ENCODE measurements around the gene RAB3GAP2. TPM values are rescaled to one million over a fixed set of nuclear protein-coding genes. Genes with fewer than 3 reads are reported as not detected.
"Not testable (repeated sequence)": the region's sequence is repeated elsewhere in the genome, so short reads cannot be mapped to it uniquely, and the experiment has no call there.

Gene RAB3GAP2
- total RNA-seq, 1 donor from 2014 or later, result 28.9 TPM

DNA sequence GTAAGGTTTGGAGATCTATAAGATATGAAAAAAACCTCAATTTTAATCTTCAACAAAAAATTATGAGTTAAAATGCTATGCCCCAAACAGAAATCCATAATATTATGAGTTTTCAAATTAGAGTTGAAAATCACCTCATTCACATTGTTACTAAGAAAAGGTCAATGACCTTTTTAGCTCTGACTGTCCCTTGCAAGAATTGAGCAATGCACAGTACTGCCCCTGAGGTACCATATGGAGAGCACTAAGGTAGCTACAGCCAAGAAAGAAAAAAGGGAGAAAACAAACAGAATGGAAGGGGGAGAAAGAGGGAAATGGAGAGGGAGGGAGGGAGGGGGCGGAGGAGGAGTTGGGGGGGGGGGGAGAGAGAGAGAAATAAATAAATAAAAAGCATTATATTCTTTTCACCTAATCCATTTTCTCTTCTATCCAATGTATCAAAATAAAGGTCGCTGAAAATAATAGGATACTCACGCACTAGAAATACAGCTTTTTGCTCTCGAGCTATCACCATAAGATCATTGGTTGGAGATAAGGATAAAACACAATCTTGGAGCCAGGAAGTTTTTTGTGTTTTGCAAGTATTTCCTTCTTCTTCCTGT, 58.8 kb downstream of the RAB3GAP2 start:
- no peak for DNase-seq (ENCODE audit: extremely low read depth, low read depth, low spot score)

DNA sequence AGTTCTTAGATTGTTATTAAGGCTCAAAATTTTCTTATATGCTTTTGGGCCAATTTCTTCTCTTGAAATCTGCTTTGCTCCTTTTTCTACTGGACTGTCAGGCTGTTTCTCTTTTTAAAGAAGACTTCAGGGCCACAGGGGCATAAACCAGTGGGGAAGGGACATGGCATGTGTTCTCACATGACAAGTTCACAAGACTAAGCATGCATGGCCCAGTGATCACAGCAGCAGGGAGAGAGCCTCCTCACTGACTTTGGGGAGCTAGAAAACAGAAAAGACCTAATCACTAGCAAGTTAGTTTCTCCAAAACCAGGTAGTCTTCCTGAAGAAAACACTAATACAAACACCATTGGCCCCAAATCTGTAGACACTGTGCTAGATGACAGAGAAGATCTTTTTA, 64.8 kb downstream of the RAB3GAP2 start:
- DNase-seq (ENCODE audit: extremely low read depth, low read depth, low spot score), result no peak

GRCh38 chr1:220204758-220205157, 67.5 kb downstream of the RAB3GAP2 start:
- DNase-seq (ENCODE audit: extremely low read depth, low read depth, low spot score), result not testable (repeated sequence)

DNA sequence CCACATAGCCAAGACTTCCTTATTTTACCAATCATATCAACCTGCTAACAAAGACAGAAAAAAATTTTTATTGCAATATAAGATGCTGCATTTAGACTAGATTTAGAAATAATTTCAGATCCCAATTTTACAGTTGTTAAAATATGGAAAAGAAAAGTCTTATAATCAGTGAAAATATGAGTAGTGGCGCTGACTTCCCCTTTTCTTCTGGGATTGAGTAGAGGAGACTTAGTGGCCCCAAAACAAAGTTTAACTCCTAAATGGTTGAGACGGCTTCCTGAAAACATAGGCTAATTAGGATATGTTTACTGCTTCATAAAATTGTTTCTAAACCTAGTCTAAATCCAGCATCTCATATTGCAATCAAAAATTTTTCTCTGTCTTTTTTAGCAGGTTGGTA, 68.4 kb downstream of the RAB3GAP2 start:
- DNase-seq (ENCODE audit: extremely low read depth, low read depth, low spot score), result no peak

GRCh38 chr1:220198186-220199005, 73.9 kb downstream of the RAB3GAP2 start:
- no peak for DNase-seq (ENCODE audit: extremely low read depth, low read depth, low spot score)

GRCh38 chr1:220195701-220196100, 76.6 kb downstream of the RAB3GAP2 start:
- DNase-seq (ENCODE audit: extremely low read depth, low read depth, low spot score), result no peak

GRCh38 chr1:220189750-220190347, 82.4 kb downstream of the RAB3GAP2 start:
- no peak for DNase-seq (ENCODE audit: extremely low read depth, low read depth, low spot score)

DNA sequence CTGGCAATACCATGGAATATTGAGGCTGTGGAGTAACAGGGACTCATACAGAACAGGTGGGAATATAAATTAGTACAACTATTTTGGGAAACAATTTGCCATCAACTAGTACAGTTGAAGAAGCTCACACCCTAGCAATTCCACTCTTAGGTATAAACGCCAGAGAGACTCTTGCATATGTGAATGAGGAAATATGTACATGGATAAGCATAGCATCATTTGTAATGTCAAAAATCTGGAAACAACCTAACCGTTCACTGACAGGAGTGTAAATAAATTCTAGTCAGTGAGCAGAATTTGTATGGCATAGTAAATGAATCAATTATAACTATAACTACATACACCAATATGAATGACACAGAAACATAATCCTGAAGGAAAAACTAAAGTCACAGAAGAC, 83.7 kb downstream of the RAB3GAP2 start:
- no peak for DNase-seq (ENCODE audit: extremely low read depth, low read depth, low spot score)

- DNase-seq (ENCODE audit: extremely low read depth, low read depth, low spot score), result no peak
Observed at GRCh38 chr1:220186752-220187151, 85.5 kb downstream of the RAB3GAP2 start.

DNA sequence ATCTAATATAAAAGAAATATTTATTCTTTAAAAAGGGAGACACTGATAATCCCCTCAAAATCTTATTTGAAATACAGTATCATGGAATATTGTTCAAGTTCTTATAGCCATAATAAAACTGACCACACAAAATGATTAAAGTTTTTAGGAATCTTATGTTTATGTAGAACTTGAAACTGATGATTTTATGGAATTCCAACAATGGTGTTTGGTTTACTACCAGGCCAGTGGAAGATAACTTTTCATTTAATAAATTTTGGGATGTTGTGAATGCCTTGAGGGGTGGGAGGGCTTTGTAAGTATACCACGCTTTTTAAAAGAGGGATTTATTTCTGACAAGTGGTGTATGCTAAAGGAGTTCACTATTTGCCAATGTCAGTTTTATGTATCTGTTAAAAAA, 87.7 kb downstream of the RAB3GAP2 start:
- DNase-seq (ENCODE audit: extremely low read depth, low read depth, low spot score), result no peak

DNA sequence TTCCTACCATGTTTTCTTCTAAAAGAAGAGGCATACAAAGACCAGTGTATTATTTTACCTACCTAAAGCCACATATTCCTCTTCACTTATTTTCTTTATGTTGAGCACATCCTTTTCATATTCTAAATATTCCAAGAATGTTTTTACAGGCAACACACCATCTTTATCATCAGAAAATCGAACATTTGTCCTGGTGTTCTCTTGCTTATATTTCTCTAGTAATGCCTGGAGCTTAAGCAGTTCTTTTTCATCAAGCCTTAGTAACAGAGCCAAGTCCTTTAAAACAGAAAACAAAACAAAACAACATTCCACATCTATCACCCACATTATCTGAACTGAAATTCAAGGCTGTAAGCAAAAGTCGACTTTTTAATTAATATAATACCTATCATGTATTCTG, 89.6 kb downstream of the RAB3GAP2 start:
- DNase-seq (ENCODE audit: extremely low read depth, low read depth, low spot score), result no peak

DNA sequence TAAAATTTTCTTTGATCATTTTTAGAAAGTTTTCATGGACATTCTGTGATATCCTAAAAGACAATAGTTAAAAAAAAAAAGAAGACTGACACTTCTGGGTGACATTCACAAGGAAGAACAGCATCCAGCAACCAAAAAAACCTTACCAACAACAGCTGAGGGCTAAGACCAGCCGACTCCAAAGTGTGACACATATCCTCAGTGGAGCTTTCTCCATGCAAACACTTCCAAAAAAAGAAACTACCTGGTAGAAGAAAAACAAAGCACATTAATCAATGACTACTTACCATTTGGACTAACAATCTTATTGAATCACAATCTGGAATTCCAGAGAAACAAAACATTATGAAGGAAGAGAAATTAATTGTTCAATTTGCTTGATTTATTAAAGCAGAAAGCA, 90.1 kb downstream of the RAB3GAP2 start:
- DNase-seq (ENCODE audit: extremely low read depth, low read depth, low spot score), result no peak

- no peak for DNase-seq (ENCODE audit: extremely low read depth, low read depth, low spot score)
Observed at GRCh38 chr1:220176540-220176939, 95.7 kb downstream of the RAB3GAP2 start.

GRCh38 chr1:220170836-220171526, 101.3 kb downstream of the RAB3GAP2 start:
- DNase-seq (ENCODE audit: extremely low read depth, low read depth, low spot score), result no peak

DNA sequence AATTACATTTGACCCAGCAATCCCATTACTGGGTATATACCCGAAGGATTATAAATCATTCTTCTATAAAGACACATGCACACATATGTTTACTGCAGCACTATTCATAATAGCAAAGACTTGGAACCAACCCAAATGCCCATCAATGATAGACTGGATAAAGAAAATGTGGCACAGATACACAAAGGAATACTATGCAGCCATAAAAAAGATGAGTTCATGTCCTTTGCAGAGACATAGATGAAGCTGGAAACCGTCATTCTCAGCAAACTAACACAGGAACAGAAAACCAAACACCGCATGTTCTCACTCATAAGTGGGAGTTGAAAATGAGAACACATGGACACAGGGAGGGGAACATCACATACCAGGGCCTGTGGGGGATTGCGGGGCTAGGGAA, 102.4 kb downstream of the RAB3GAP2 start:
- DNase-seq (ENCODE audit: extremely low read depth, low read depth, low spot score), result not testable (repeated sequence)

GRCh38 chr1:220166853-220167252, 105.4 kb downstream of the RAB3GAP2 start:
- no peak for DNase-seq (ENCODE audit: extremely low read depth, low read depth, low spot score)

- DNase-seq (ENCODE audit: extremely low read depth, low read depth, low spot score), result no peak
Observed at GRCh38 chr1:220164517-220164916, 107.7 kb downstream of the RAB3GAP2 start.

GRCh38 chr1:220164116-220164515, 108.1 kb downstream of the RAB3GAP2 start:
- DNase-seq (ENCODE audit: extremely low read depth, low read depth, low spot score), result no peak

DNA sequence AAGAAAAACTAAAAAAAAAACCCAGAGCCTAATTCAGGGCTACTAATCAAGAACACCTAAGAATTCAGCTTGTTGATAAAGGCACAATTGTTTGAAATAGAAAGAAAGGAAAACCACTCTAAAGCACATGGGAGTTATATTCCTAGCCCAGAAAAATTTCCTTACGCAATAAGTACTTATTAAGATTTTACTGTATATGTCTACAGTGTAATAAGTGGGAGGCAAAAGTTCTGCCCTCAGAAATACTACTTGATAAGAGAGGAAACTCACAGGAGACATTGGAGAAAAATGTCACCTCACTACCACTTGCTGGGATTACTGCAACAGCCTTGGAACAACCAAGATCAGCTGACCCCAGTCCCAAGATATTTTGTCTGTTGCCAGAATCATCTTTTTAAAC, 112.2 kb downstream of the RAB3GAP2 start:
- DNase-seq (ENCODE audit: extremely low read depth, low read depth, low spot score), result no peak

DNA sequence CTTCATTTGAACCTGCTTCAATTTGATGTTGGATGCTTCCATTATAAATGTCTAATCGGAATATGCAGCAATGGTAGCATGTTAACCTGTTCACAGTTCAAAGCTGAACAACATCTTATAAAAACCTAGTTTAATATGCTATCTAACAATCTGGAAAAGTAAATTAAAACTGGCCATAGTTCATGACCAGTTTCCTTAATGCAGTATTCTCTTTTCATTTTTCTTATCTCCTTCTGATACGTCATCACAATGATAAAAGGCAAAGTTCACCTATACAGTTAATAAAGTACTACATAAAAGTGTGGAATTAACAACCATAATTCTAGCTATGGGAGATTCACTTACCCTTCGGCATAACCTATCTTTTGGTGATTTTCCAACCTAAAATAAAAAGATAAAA, 113.2 kb downstream of the RAB3GAP2 start:
- no peak for DNase-seq (ENCODE audit: extremely low read depth, low read depth, low spot score)

DNA sequence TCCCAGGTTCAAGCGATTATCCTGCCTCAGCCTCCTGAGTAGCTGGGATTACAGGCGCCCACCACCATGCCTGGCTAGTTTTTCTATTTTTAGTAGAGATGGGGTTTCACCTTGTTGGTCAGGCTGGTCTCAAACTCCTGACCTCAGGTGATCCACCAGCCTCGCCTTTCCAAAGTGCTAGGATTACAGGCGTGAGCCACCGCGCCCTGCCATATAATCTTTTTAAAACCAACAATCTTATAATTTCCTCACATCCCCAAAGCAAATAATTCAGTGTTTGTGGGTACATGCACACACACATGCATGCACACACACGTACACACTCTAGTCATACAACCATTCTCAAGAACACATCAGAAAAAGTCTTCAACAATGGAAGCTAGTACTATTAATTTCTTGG, 113.7 kb downstream of the RAB3GAP2 start:
- not testable (repeated sequence) for DNase-seq (ENCODE audit: extremely low read depth, low read depth, low spot score)
